K562 (cell line): Measurements from ENCODE around the gene TUBGCP6. TPM values are rescaled to one million over a fixed set of nuclear protein-coding genes. Genes with fewer than 3 reads are reported as not detected.

Experiments used
- ADNP ChIP-seq: fragments of 200-800 bp; sonication (Bioruptor generic); IDR thresholded peaks from 2 replicates; pipeline ENCODE4 v1.6.1; 2016; ENCODE audit warnings: missing genetic modification characterization, missing compliant biosample characterization
- CBX3 ChIP-seq, 2 experiments: IDR thresholded peaks; 1 replicate in 1 of 2; 2 replicates in 1 of 2; pipeline ENCODE4 v1.6.1; 2012; ENCODE audit warnings: inconsistent platforms in 2 of 2, low read length in 2 of 2, borderline replicate concordance in 1 of 2, control low read depth in 1 of 2
- CHCHD3 ChIP-seq: fragments of 250-450 bp; sonication (Bioruptor Pico); IDR thresholded peaks from 2 replicates; pipeline ENCODE4 v2.1.2; 2022; ENCODE audit warnings: mild to moderate bottlenecking
- KHSRP ChIP-seq: fragments of 450-650 bp; IDR thresholded peaks from 2 replicates; pipeline ENCODE4 v1.6.1; 2017
- MYC ChIP-seq, 2 experiments: fragments of 250-450 bp in 1 of 2; sonication (Bioruptor Pico) in 1 of 2; IDR thresholded peaks; 2 replicates each; pipeline versions ENCODE4 v1.5.1 to v1.6.1; 2012 to 2021; ENCODE audit warnings: low read depth in 2 of 2, borderline replicate concordance in 1 of 2, improper control_type of control experiment in 1 of 2, low read length in 1 of 2, mild to moderate bottlenecking in 1 of 2, moderate library complexity in 1 of 2
- NFATC3 ChIP-seq: fragments of 450-650 bp; IDR thresholded peaks from 2 replicates; pipeline ENCODE4 v1.6.1; 2017; ENCODE audit warnings: mild to moderate bottlenecking
- PHB2 ChIP-seq: fragments of 450-650 bp; IDR thresholded peaks from 2 replicates; pipeline ENCODE4 v1.6.1; 2017; ENCODE audit warnings: low read depth
- RUNX1 ChIP-seq: sonication (generic); IDR thresholded peaks from 2 replicates; pipeline ENCODE4 v1.6.1; 2016; ENCODE audit warnings: antibody characterized with exemption, low read depth
- SIN3B ChIP-seq: fragments of 450-650 bp; IDR thresholded peaks from 2 replicates; pipeline ENCODE4 v1.6.1; 2017; ENCODE audit warnings: low read depth, mild to moderate bottlenecking, moderate library complexity
- SMAD4 ChIP-seq: fragments of 250-450 bp; sonication (Bioruptor Pico); conservative IDR thresholded peaks from 2 replicates; pipeline ENCODE4 v1.8.0; 2021; ENCODE audit warnings: inconsistent platforms, mild to moderate bottlenecking, moderate library complexity
- ZBTB7A ChIP-seq: IDR thresholded peaks from 2 replicates; pipeline ENCODE4 v1.6.1; 2011; ENCODE audit warnings: low read depth, mild to moderate bottlenecking, low read length, moderate library complexity, borderline replicate concordance; ENCODE audit not compliant: control insufficient read depth
- ZNF282 ChIP-seq: sonication (generic); formaldehyde crosslinking; IDR thresholded peaks from 2 replicates; pipeline ENCODE4 v1.8.1; 2023; ENCODE audit warnings: missing genetic modification reagents
- ZNF3 ChIP-seq: fragments of 250-450 bp; sonication (Bioruptor Pico); IDR thresholded peaks from 2 replicates; pipeline ENCODE4 v1.5.0; 2021; ENCODE audit warnings: mild to moderate bottlenecking, moderate library complexity
- ZNF668 ChIP-seq: fragments of 250-450 bp; sonication (Bioruptor Pico); IDR thresholded peaks from 2 replicates; pipeline ENCODE4 v1.8.0; 2022; ENCODE audit warnings: mild to moderate bottlenecking, inconsistent platforms
- polyA plus RNA-seq, 8 experiments: library from polyadenylated mRNA; depleted of rRNA in 4 of 8; stranded (reverse) in 5 of 8; unstranded in 3 of 8; fragments of >200 nt; fragmentation: Nextera tagmentation in 2 of 8; fragmentation: Illumina TruSeq in 1 of 8; extraction: Ambion mirVana in 2 of 8; extraction: Trizol in 1 of 8; gene quantifications; 2 replicates each; pipeline versions ENCODE4 v1.2.1 to v1.2.3, GENCODE V29; 2011 to 2014; ENCODE audit warnings: inconsistent platforms in 1 of 8, missing spikeins in 1 of 8
- total RNA-seq, 7 experiments: library from RNA; depleted of rRNA in 6 of 7; stranded (reverse); fragments of >200 nt in 6 of 7; fragmentation: Illumina TruSeq in 2 of 7; extraction: Trizol in 2 of 7; gene quantifications; 2 replicates each; pipeline versions ENCODE4 v1.2.1 to v1.2.3, GENCODE V29; 2011 to 2021; ENCODE audit warnings: low replicate concordance in 1 of 7

The TUBGCP6 gene
- total and polyA plus RNA-seq, 9 of the 15 experiments (the other 6 are each of a cell fraction or from before 2014, with no cell fraction given), result 0.76 to 33.0 (median 10.1) TPM

DNA sequence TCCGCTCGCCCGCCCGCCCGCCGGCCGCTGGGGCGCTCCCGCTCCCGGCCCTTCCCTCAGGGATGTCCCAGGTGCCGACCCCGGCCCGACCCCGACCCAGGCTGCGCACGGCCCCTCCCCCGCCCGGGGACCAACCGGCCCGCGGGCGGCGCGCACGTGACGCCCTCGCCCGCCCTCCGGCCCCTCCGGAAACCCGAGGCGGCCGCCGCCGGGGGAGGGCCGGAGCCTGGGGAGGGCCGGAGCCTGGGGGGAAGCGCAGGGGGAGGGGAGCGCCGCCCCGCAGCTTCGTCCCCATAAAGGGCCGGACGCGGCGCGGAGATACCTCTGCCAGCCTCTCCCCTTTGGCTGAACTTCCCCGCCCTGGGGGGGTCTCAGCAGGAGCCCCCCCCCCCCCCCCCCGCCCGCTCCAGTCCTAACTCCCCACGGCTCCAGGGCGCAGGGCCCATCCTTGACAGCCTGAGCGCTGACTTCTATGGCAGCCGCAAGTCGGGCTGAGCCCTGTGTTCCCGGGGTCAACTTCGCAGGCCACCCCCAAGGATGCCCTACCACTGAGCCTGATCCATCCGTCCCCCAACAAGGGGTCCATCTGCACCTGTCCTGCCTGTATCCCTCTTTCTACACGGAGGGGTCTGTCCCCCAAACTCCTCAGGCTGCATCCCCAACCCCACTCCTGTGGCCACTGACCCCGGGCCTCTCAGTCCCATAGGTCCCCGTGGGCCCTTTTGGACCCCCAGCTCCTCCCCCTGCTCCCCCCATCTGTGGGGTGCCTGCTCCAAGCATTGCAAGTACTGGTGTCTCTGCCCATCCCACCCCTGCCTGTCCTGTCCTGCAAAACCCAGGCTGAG is 17.0 kb upstream of the TUBGCP6 start, which contains the start of gene MAPK12 (continued):
- TF ChIP-seq MYC (IDR thresholded peaks at IDR 0.05; ENCODE audit: low read depth, low read length) (peak; percentile 37; the same call in 1 of the 2 replicates), MYC (CRISPR knock-in tag; IDR thresholded peaks at IDR 0.05; ENCODE audit: borderline replicate concordance, low read depth) (no peak), PHB2 (no peak), ADNP (tag) (no peak), CHCHD3 (CRISPR knock-in tag) (no peak), ZBTB7A (peak; percentile 86; the same call in 1 of the 2 replicates), CBX3 (IDR thresholded peaks at IDR 0.05; ENCODE audit: borderline replicate concordance in 1 of 2, low read length in 2 of 2) (no peak), SMAD4 (CRISPR knock-in tag) (peak; percentile 10; the same call in 1 of the 2 replicates), ZNF282 (CRISPR knock-in tag) (no peak), RUNX1 (no peak), SIN3B (no peak), ZNF668 (CRISPR knock-in tag) (no peak), NFATC3 (no peak), KHSRP (no peak), ZNF3 (no peak)
